Ramos (cell line): ENCODE measurements around the gene ARHGAP4.

Experiments used
- in situ Hi-C: fragments of 300-500 bp; cut with MboI; formaldehyde crosslinking; loops from one replicate; pipeline ENCODE4 v1.14.3; 2022; ENCODE audit warnings: low sequenced_read_pairs; ENCODE audit not compliant: unreplicated experiment

The ARHGAP4 gene

GRCh38 chrX:153909024-153909979 lies 16.8 kb downstream of the ARHGAP4 start:
- in situ Hi-C loops = no loop called here

GRCh38 chrX:153908219-153908860 lies 17.7 kb downstream of the ARHGAP4 start:
- in situ Hi-C loops = no loop called here

- in situ Hi-C loops = no loop called here
Observed at GRCh38 chrX:153907456-153907855, 18.6 kb downstream of the ARHGAP4 start.

DNA sequence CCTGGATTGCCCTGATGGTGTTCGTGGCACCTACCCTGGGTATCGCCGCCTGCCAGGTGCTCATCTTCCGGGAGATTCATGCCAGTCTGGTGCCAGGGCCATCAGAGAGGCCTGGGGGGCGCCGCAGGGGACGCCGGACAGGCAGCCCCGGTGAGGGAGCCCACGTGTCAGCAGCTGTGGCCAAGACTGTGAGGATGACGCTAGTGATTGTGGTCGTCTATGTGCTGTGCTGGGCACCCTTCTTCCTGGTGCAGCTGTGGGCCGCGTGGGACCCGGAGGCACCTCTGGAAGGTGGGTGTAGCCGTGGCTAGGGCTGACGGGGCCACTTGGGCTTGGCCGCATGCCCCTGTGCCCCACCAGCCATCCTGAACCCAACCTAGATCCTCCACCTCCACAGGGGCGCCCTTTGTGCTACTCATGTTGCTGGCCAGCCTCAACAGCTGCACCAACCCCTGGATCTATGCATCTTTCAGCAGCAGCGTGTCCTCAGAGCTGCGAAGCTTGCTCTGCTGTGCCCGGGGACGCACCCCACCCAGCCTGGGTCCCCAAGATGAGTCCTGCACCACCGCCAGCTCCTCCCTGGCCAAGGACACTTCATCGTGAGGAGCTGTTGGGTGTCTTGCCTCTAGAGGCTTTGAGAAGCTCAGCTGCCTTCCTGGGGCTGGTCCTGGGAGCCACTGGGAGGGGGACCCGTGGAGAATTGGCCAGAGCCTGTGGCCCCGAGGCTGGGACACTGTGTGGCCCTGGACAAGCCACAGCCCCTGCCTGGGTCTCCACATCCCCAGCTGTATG lies 19.7 kb downstream of the ARHGAP4 start:
- in situ Hi-C loops = no loop called here

DNA sequence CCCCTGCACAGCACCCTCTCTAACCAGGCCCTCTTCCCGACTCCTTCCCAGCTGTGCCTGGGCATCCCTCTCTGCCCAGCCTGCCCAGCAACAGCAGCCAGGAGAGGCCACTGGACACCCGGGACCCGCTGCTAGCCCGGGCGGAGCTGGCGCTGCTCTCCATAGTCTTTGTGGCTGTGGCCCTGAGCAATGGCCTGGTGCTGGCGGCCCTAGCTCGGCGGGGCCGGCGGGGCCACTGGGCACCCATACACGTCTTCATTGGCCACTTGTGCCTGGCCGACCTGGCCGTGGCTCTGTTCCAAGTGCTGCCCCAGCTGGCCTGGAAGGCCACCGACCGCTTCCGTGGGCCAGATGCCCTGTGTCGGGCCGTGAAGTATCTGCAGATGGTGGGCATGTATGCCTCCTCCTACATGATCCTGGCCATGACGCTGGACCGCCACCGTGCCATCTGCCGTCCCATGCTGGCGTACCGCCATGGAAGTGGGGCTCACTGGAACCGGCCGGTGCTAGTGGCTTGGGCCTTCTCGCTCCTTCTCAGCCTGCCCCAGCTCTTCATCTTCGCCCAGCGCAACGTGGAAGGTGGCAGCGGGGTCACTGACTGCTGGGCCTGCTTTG lies 20.5 kb downstream of the ARHGAP4 start:
- in situ Hi-C loops = no loop called here

DNA sequence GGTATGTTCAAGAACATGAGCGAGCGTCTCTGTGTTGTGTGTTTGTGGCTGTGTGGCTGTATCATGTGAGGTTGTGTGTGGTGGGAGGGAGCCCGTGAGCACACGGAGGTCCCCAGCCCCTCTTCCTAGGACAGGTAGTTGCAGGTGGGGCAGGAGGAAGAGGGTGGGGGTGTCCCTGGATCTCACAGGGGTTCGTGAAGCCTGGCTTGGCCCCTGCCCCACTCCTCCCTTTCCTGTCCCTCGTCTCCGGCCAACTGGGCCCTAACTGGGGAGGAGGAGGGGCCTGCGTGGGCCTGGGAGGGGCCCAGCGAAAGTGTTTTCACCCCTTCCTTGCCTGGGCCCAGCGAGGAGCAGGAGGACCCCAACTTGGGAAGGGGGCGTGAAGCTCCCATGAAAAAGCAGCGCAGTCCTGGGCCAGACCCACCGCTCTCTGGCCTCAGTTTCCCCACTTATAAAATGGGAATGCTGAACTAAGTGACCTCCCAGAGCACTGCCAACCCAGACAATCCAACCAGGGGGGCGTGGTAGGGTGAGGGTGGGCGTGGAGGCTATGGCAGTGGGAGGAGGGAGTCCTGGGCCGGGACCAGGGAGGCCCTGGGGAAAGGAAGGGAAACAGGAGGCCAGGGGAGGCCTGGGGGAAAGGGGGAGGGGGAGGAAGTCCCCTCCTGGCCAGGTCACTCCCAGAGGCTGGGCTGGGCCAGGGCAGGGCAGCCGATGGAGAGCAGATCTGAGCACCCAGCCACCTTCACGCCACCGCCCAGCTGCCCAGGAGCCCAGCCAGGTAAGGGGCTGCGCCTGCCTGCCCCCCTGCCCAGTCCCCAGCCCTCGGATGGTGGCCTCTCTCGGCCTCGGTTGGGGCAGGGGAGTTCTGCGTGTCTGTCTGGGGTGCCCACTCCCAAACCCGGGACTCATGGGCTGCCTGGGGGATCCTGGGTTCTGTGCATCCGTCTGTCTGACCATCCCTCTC lies 21.8 kb downstream of the ARHGAP4 start, which contains the start of gene AVPR2:
Gene AVPR2, plus strand, starts transcription at position 683 of the 967 bp plus-strand sequence. CDS start 473 bp downstream, outside the sequence.
- in situ Hi-C loops = no loop called here

DNA sequence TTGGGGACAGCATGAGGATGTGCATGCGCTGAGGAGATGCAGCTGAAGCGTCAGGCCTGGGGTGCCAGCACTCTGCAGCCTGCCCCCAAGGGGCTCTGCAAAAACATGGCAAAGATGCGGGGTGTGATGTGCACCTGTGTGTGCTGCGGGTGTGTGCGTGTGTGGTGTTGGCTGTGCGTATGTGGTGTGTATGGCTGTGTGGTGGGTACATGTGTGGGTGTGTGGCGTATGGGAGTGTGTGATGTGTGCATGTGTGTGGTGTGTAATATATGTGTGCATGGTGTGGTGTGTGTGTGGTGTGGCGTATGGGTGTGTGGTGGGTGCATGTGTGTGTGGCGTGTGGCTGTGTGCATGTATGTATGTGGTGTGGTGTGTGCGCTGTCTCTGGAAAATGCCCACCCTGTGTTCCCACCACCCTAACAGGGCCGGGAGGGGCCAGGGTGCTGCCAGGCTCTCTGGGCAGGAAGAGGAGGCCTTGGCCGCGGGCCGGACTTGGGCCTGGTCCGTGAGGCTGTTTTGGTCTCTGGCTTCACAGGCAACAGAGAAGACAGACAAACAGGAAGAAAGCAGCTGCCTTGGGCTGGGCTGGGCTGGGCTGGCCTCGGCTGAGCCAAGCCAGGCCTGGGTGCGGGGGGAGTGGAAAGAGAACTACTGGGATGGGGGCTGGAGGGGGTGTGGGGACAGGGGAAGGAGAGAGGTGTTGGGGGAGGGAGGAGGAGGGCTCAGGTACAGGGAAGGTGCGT lies 22.7 kb downstream of the ARHGAP4 start:
- in situ Hi-C loops = no loop called here

DNA sequence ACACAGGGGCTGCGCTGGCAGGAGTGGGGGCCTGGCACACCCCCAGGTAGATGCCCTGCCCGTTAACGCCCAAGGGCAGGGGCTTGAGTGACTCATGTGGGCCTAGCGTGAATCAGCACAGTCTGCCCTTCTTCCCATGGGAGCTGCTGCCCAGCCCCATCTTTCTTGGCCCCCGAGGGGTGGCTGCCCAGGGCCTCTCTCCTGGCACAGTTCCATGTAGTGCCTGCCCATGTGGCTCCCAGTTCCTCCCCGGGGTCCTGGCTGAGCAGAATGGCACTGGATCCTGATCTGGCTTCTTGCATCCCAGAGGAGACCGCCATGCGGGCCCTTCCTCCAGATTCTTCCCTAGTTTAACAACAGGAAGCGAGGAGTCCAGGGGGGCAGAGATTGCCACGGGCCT lies 23.7 kb downstream of the ARHGAP4 start:
- in situ Hi-C loops = no loop called here

DNA sequence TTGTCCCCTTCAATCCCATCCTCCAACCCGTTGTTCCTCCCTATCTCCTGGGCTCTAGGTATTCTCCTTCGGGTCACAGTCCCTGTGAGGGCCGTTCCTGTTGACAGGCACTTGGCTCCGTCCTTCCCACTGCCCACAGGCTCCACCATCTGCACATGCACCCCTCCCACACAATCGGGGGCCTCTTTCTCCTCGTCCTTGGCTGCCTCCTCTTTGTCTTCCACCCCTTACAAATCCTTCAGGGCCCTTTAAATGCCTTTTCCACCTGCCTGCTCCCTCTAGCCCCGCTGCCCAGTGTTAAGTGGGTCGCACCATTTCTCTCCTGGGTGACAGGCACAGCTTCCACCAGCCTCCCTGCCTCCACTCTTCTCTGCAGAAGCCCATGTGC lies 24.3 kb downstream of the ARHGAP4 start:
- in situ Hi-C loops = no loop called here

GRCh38 chrX:153900831-153901752 lies 25.0 kb downstream of the ARHGAP4 start:
- in situ Hi-C loops = no loop called here

- in situ Hi-C loops = no loop called here
Observed at GRCh38 chrX:153897899-153898298, 28.2 kb downstream of the ARHGAP4 start.

GRCh38 chrX:153889123-153889522 lies 36.9 kb downstream of the ARHGAP4 start:
- in situ Hi-C loops = no loop called here

- in situ Hi-C loops = no loop called here
Observed at GRCh38 chrX:153888344-153888743, 37.7 kb downstream of the ARHGAP4 start.

DNA sequence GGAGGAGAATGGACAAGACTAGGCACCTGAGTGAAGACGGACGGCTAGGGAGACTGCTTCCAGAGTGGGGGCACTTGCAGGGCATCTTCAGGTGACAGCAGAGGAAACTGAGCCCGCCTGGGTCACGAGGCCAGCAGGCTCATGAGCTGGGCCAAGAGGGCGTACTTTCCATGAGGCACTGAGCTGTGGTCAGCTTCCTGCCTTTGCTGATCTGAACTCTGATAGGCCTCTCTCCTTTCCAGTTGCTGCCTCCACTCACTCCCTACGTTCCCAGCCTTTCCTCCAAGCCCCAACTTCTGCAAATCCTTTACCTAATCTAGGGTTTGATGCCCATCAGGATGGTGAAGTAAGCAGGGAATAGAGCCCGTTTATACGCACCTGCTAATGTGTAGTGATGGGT lies 38.7 kb downstream of the ARHGAP4 start:
- in situ Hi-C loops = no loop called here

- in situ Hi-C loops = no loop called here
Observed at GRCh38 chrX:153886915-153887314, 39.1 kb downstream of the ARHGAP4 start.

- in situ Hi-C loops = no loop called here
Observed at GRCh38 chrX:153885968-153886903, 39.8 kb downstream of the ARHGAP4 start, which contains the start of gene L1CAM. Gene L1CAM (minus strand): TSS chrX:153886173. CDS start chrX:153875836, 10,337 bp downstream.
